GM23338 (cell line): Measurements from ENCODE around the gene ITPRIP. TPM values are rescaled to one million over a fixed set of nuclear protein-coding genes. Genes with fewer than 3 reads are reported as not detected.

Experiments
- ATAC-seq: fragments of 200-7000 bp; cut with Tn5 transposase; 3 replicates; pipeline ENCODE4 v1.9.1; 2020
- DNase-seq: peaks from one replicate; pipeline ENCODE4 v3.0.0-alpha.2; 2015; ENCODE audit warnings: low spot score
- H2AFZ ChIP-seq: fragments of 200-600 bp; sonication (generic); 2 replicates; pipeline ENCODE4 v1.8.0; 2016; ENCODE audit warnings: antibody characterized with exemption, mild to moderate bottlenecking, moderate library complexity
- H3F3A ChIP-seq: fragments of 200-600 bp; sonication (generic); replicated peaks from 2 replicates; pipeline ENCODE4 v1.8.0; 2017; ENCODE audit warnings: antibody characterized with exemption, mixed run types, low read depth
- H3K27ac ChIP-seq: fragments of 200-600 bp; sonication (generic); 2 replicates; pipeline ENCODE4 v1.6.1; 2016; ENCODE audit warnings: low read depth
- H3K27me3 ChIP-seq: fragments of 200-600 bp; sonication (generic); 2 replicates; pipeline ENCODE4 v1.8.0; 2016; ENCODE audit warnings: mild to moderate bottlenecking, mixed run types, moderate library complexity; ENCODE audit not compliant: insufficient read depth
- H3K36me3 ChIP-seq: fragments of 200-600 bp; sonication (generic); 2 replicates; pipeline ENCODE4 v1.8.0; 2016; ENCODE audit warnings: mild to moderate bottlenecking; ENCODE audit not compliant: insufficient read depth
- H3K4me1 ChIP-seq: fragments of 200-600 bp; sonication (generic); 2 replicates; pipeline ENCODE4 v1.8.0; 2016; ENCODE audit warnings: mild to moderate bottlenecking, moderate library complexity; ENCODE audit not compliant: insufficient read depth
- H3K4me2 ChIP-seq: fragments of 200-600 bp; sonication (generic); 2 replicates; pipeline ENCODE4 v1.7.1; 2017; ENCODE audit warnings: mixed run types
- H3K4me3 ChIP-seq: fragments of 200-600 bp; sonication (generic); 2 replicates; pipeline ENCODE4 v1.6.1; 2016; ENCODE audit warnings: mixed run types
- H3K79me2 ChIP-seq: fragments of 200-600 bp; sonication (generic); replicated peaks from 2 replicates; pipeline ENCODE4 v1.8.0; 2017; ENCODE audit warnings: mild to moderate bottlenecking; ENCODE audit not compliant: insufficient read depth
- H3K9me2 ChIP-seq: fragments of 200-600 bp; sonication (generic); 2 replicates; pipeline ENCODE4 v1.8.0; 2017; ENCODE audit not compliant: insufficient read depth
- H4K20me1 ChIP-seq: fragments of 200-600 bp; sonication (generic); replicated peaks from 2 replicates; pipeline ENCODE4 v1.8.0; 2017; ENCODE audit warnings: mild to moderate bottlenecking; ENCODE audit not compliant: insufficient read depth
- H3K27ac Mint-ChIP-seq: 2 replicates; pipeline ENCODE4 v1.8.0; 2020; ENCODE audit warnings: inconsistent platforms, mild to moderate bottlenecking, moderate library complexity, mixed read lengths
- H3K27me3 Mint-ChIP-seq: 3 replicates; pipeline ENCODE4 v1.8.0; 2022; ENCODE audit warnings: low read depth, mild to moderate bottlenecking, moderate library complexity, mixed read lengths, inconsistent platforms; ENCODE audit not compliant: insufficient read depth, poor library complexity
- H3K36me3 Mint-ChIP-seq: 3 replicates; pipeline ENCODE4 v1.8.0; 2021; ENCODE audit warnings: low read depth, mild to moderate bottlenecking, inconsistent platforms, moderate library complexity, mixed read lengths
- H3K4me1 Mint-ChIP-seq: 3 replicates; pipeline ENCODE4 v1.8.0; 2020; ENCODE audit warnings: mild to moderate bottlenecking, inconsistent platforms, mixed read lengths
- H3K4me3 Mint-ChIP-seq: 3 replicates; pipeline ENCODE4 v1.8.0; 2021; ENCODE audit warnings: moderate library complexity, mild to moderate bottlenecking, inconsistent platforms, mixed read lengths
- H3K9me3 Mint-ChIP-seq: 3 replicates; pipeline ENCODE4 v1.8.0; 2020; ENCODE audit warnings: moderate library complexity, mild to moderate bottlenecking, inconsistent platforms, mixed read lengths
- EZH2phosphoT487 ChIP-seq: fragments of 200-600 bp; sonication (generic); IDR thresholded peaks from one replicate; pipeline ENCODE4 v1.8.1; 2018; ENCODE audit warnings: antibody characterized with exemption; ENCODE audit not compliant: unreplicated experiment
- JUNB ChIP-seq: IDR thresholded peaks from one replicate; pipeline ENCODE4 v1.6.1; 2016; ENCODE audit warnings: antibody characterized with exemption; ENCODE audit not compliant: unreplicated experiment
- NANOG ChIP-seq: IDR thresholded peaks from 2 replicates; pipeline ENCODE4 v1.6.1; 2016; ENCODE audit warnings: antibody characterized with exemption, borderline replicate concordance
- POLR2AphosphoS5 ChIP-seq: IDR thresholded peaks from 2 replicates; pipeline ENCODE4 v1.6.1; 2016; ENCODE audit warnings: antibody characterized with exemption, low read depth
- ZNF114 ChIP-seq: fragments of 250-450 bp; sonication (Bioruptor Pico); IDR thresholded peaks from 2 replicates; pipeline ENCODE4 v1.5.0; 2020; ENCODE audit warnings: mild to moderate bottlenecking, moderate library complexity
- polyA plus RNA-seq: library from polyadenylated mRNA; unstranded; fragments of >200 nt; fragmentation: Nextera tagmentation; extraction: Ambion mirVana; gene quantifications from 2 replicates; pipeline ENCODE4 v1.2.1, GENCODE V29; 2016
- total RNA-seq: library from RNA; depleted of rRNA; stranded (reverse); fragments of >200 nt; shearing (Covaris generic); gene quantifications from 2 replicates; pipeline ENCODE4 v1.2.3, GENCODE V29; 2014
- TF ChIP-seq, protein P1 (sequence below), 2 experiments: fragments of 200-600 bp in 1 of 2; sonication (generic) in 1 of 2; conservative IDR thresholded peaks; 2 replicates each; pipeline versions ENCODE4 v1.5.1 to v1.6.1; 2016 to 2017; ENCODE audit warnings: antibody characterized with exemption in 2 of 2, low read depth in 2 of 2, mild to moderate bottlenecking in 2 of 2, moderate library complexity in 1 of 2
- TF ChIP-seq, protein P2 (sequence below): IDR thresholded peaks from 2 replicates; pipeline ENCODE4 v1.6.1; 2016; ENCODE audit warnings: antibody characterized with exemption
- TF ChIP-seq, protein P3 (sequence below): fragments of 250-450 bp; sonication (Bioruptor Pico); IDR thresholded peaks from 2 replicates; pipeline ENCODE4 v1.5.0; 2020; ENCODE audit warnings: mild to moderate bottlenecking, moderate library complexity

The ITPRIP gene
- total and polyA plus RNA-seq, 2 experiments from 2014 or later = 6.9 to 15.2 TPM

DNA sequence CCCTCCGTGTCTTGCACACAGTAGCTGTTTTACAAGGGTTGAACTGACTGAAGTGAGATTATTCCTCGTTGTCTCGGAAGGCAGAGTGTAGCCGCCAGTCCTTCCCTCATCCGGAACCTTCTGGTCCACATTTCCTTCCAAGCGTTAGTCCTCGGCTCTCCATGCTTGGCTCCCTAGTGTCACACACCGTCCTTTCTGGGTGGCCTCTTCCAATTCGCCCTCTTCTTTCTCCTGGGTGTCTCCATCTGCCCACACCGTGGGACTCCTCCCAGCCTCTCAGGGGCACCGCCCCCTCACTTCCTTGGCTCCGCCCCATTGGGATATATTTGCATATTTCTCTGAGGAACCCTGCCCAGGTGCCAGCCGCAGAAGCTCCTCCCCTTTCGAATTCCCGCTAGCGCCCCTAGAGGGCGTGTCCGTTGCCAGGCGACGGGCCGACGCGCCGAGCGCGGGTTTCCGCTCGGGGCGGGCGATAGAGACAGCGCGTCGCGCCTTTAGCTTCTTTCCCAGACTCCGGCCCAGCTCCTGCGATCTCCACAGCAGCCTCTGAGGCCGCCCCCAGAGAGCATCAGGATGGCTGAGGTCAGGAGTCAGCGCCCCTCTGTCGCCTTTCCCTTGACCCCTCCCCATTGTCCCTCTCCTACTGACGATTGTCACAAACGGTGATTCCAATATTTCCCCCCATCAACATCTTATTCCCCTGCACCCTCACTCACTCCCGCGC lies 15.2 kb upstream of the ITPRIP start, which contains the start of gene CFAP58:
Gene CFAP58 (plus strand): TSS at position 509 of the 724 bp plus-strand sequence. CDS start 65 bp downstream, at position 574.
- Histone ChIP-seq H3K4me1 (peaks cover 12% of the 10 kb centered on the region; the same call in 1 of the 2 replicates), H3K36me3 (no peaks in the 10 kb centered on the region), H4K20me1 (no peaks in the 10 kb centered on the region; the same call in 1 of the 2 replicates), H2AFZ (peak within 1 kb of the TSS; percentile 88; the same call in 1 of the 2 replicates), H3K4me3 (peak within 1 kb of the TSS; percentile 51), H3K27ac (no peak within 1 kb of the TSS), H3K79me2 (no peaks in the 10 kb centered on the region), H3K4me2 (peak within 1 kb of the TSS; percentile 76), H3F3A (0 out of 2 replicates have a peak, but pooled peaks cover 2% of the 10 kb centered on the region), H3K9me2 (no peaks in the 10 kb centered on the region), H3K27me3 (peaks cover 27% of the 10 kb centered on the region)
- Mint-ChIP-seq H3K9me3 (no peaks in the 10 kb centered on the region), H3K4me3 (no peak within 1 kb of the TSS; the same call in 1 of the 3 replicates), H3K4me1 (peaks cover 6% of the 10 kb centered on the region; the same call in 2 of the 3 replicates), H3K27ac (no peak within 1 kb of the TSS), H3K27me3 (no peaks in the 10 kb centered on the region), H3K36me3 (no peaks in the 10 kb centered on the region)
- TF ChIP-seq, protein P1, sequence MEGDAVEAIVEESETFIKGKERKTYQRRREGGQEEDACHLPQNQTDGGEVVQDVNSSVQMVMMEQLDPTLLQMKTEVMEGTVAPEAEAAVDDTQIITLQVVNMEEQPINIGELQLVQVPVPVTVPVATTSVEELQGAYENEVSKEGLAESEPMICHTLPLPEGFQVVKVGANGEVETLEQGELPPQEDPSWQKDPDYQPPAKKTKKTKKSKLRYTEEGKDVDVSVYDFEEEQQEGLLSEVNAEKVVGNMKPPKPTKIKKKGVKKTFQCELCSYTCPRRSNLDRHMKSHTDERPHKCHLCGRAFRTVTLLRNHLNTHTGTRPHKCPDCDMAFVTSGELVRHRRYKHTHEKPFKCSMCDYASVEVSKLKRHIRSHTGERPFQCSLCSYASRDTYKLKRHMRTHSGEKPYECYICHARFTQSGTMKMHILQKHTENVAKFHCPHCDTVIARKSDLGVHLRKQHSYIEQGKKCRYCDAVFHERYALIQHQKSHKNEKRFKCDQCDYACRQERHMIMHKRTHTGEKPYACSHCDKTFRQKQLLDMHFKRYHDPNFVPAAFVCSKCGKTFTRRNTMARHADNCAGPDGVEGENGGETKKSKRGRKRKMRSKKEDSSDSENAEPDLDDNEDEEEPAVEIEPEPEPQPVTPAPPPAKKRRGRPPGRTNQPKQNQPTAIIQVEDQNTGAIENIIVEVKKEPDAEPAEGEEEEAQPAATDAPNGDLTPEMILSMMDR (conservative IDR thresholded peaks at IDR 0.05; ENCODE audit: low read depth in 2 of 2) = peak; percentile 57 to 73
- TF ChIP-seq NANOG = no peak
- no peak for TF ChIP-seq ZNF114 (CRISPR knock-in tag)
- peak; percentile 62 for TF ChIP-seq POLR2AphosphoS5
- DNase-seq (peak; percentile 98), ATAC-seq (peak; percentile 95)

DNA sequence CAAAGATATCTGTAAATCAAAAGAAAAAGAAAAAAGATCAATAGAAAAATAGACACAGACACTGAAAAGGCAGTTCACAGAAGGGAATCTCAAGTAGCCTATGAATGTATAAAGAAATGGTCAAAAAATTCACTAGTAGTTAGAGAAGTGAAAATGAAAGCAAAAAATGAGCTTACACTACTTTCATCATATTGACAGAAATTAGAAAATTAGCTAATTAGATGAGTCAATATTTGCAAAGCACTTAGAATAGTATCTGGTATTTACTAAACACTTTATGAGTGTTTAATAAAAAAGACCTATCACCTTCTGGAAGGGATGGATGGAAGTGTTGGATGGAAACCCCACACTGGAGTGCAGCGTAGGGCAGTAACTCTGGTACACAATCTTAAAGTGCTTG lies 13.7 kb upstream of the ITPRIP start:
- DNase-seq (no peak), ATAC-seq (no peak)
- Mint-ChIP-seq H3K4me3 (no peak overlapping the region), H3K4me1 (peaks cover 6% of the 10 kb centered on the region; the same call in 2 of the 3 replicates), H3K9me3 (no peaks in the 10 kb centered on the region), H3K27ac (no peak overlapping the region), H3K36me3 (no peaks in the 10 kb centered on the region), H3K27me3 (no peaks in the 10 kb centered on the region)
- H3K27me3 ChIP-seq = peaks cover 27% of the 10 kb centered on the region
- no peaks in the 10 kb centered on the region for H3F3A ChIP-seq
- H3K27ac ChIP-seq = no peak overlapping the region
- H3K4me1 ChIP-seq = peaks cover 12% of the 10 kb centered on the region; the same call in 1 of the 2 replicates
- H3K79me2 ChIP-seq = no peaks in the 10 kb centered on the region
- no peak overlapping the region for H2AFZ ChIP-seq
- no peaks in the 10 kb centered on the region; the same call in 1 of the 2 replicates for H4K20me1 ChIP-seq
- H3K9me2 ChIP-seq = no peaks in the 10 kb centered on the region
- no peak overlapping the region for H3K4me2 ChIP-seq
- H3K4me3 ChIP-seq = no peak overlapping the region
- H3K36me3 ChIP-seq = no peaks in the 10 kb centered on the region
- TF ChIP-seq ZNF114 (CRISPR knock-in tag) (no peak), JUNB (no peak), EZH2phosphoT487 (no peak)
- TF ChIP-seq, protein P2, sequence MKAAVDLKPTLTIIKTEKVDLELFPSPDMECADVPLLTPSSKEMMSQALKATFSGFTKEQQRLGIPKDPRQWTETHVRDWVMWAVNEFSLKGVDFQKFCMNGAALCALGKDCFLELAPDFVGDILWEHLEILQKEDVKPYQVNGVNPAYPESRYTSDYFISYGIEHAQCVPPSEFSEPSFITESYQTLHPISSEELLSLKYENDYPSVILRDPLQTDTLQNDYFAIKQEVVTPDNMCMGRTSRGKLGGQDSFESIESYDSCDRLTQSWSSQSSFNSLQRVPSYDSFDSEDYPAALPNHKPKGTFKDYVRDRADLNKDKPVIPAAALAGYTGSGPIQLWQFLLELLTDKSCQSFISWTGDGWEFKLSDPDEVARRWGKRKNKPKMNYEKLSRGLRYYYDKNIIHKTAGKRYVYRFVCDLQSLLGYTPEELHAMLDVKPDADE = no peak
- TF ChIP-seq, protein P1 (conservative IDR thresholded peaks at IDR 0.05; ENCODE audit: low read depth in 2 of 2) = no peak
- TF ChIP-seq, protein P3, sequence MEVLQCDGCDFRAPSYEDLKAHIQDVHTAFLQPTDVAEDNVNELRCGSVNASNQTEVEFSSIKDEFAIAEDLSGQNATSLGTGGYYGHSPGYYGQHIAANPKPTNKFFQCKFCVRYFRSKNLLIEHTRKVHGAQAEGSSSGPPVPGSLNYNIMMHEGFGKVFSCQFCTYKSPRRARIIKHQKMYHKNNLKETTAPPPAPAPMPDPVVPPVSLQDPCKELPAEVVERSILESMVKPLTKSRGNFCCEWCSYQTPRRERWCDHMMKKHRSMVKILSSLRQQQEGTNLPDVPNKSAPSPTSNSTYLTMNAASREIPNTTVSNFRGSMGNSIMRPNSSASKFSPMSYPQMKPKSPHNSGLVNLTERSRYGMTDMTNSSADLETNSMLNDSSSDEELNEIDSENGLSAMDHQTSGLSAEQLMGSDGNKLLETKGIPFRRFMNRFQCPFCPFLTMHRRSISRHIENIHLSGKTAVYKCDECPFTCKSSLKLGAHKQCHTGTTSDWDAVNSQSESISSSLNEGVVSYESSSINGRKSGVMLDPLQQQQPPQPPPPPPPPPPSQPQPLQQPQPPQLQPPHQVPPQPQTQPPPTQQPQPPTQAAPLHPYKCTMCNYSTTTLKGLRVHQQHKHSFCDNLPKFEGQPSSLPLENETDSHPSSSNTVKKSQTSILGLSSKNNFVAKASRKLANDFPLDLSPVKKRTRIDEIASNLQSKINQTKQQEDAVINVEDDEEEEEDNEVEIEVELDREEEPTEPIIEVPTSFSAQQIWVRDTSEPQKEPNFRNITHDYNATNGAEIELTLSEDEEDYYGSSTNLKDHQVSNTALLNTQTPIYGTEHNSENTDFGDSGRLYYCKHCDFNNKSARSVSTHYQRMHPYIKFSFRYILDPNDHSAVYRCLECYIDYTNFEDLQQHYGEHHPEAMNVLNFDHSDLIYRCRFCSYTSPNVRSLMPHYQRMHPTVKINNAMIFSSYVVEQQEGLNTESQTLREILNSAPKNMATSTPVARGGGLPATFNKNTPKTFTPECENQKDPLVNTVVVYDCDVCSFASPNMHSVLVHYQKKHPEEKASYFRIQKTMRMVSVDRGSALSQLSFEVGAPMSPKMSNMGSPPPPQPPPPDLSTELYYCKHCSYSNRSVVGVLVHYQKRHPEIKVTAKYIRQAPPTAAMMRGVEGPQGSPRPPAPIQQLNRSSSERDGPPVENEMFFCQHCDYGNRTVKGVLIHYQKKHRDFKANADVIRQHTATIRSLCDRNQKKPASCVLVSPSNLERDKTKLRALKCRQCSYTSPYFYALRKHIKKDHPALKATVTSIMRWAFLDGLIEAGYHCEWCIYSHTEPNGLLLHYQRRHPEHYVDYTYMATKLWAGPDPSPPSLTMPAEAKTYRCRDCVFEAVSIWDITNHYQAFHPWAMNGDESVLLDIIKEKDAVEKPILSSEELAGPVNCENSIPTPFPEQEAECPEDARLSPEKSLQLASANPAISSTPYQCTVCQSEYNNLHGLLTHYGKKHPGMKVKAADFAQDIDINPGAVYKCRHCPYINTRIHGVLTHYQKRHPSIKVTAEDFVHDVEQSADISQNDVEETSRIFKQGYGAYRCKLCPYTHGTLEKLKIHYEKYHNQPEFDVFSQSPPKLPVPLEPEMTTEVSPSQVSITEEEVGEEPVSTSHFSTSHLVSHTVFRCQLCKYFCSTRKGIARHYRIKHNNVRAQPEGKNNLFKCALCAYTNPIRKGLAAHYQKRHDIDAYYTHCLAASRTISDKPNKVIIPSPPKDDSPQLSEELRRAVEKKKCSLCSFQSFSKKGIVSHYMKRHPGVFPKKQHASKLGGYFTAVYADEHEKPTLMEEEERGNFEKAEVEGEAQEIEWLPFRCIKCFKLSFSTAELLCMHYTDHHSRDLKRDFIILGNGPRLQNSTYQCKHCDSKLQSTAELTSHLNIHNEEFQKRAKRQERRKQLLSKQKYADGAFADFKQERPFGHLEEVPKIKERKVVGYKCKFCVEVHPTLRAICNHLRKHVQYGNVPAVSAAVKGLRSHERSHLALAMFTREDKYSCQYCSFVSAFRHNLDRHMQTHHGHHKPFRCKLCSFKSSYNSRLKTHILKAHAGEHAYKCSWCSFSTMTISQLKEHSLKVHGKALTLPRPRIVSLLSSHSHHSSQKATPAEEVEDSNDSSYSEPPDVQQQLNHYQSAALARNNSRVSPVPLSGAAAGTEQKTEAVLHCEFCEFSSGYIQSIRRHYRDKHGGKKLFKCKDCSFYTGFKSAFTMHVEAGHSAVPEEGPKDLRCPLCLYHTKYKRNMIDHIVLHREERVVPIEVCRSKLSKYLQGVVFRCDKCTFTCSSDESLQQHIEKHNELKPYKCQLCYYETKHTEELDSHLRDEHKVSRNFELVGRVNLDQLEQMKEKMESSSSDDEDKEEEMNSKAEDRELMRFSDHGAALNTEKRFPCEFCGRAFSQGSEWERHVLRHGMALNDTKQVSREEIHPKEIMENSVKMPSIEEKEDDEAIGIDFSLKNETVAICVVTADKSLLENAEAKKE (CRISPR knock-in tag) = no peak
